Stimulated activated CD4-positive, alpha-beta T cell treated with anti-CD3 and anti-CD28 coated beads, Interleukin-2, amount 100 ng/mL, for 24 hours (primary cell): ENCODE measurements around the gene TNK1.

Source experiments
- DNase-seq, 2 donors: peaks; one replicate each; pipeline ENCODE4 v3.0.0-alpha.2; 2020

The TNK1 gene

GRCh38 chr17:7413346-7413985 lies 32.6 kb downstream of the TNK1 start:
- no peak for DNase-seq

GRCh38 chr17:7414837-7415236 lies 33.9 kb downstream of the TNK1 start:
- DNase-seq, result no peak

GRCh38 chr17:7415784-7416183 lies 34.9 kb downstream of the TNK1 start:
- no peak for DNase-seq

- DNase-seq, result no peak
Measured at GRCh38 chr17:7416323-7416722, 35.4 kb downstream of the TNK1 start.

GRCh38 chr17:7417056-7417655 lies 36.3 kb downstream of the TNK1 start:
- no peak for DNase-seq

GRCh38 chr17:7418472-7419152 lies 37.7 kb downstream of the TNK1 start:
- no peak for DNase-seq

GRCh38 chr17:7419819-7420610 lies 39.1 kb downstream of the TNK1 start, which contains the start of gene SPEM1:
TSS of gene SPEM1 (plus strand) at chr17:7420324. CDS start at chr17:7420385, 61 bp downstream.
- no peak for DNase-seq

GRCh38 chr17:7421186-7421585 lies 40.3 kb downstream of the TNK1 start:
- DNase-seq, result no peak

GRCh38 chr17:7423679-7424078 lies 42.8 kb downstream of the TNK1 start:
- no peak for DNase-seq

- DNase-seq, result no peak
Measured at GRCh38 chr17:7425316-7425715, 44.4 kb downstream of the TNK1 start, which contains the start of gene SPEM2. TSS of gene SPEM2 (plus strand) at chr17:7425616. CDS start at chr17:7425689, 73 bp downstream.

GRCh38 chr17:7425756-7426155 lies 44.9 kb downstream of the TNK1 start:
- no peak for DNase-seq

GRCh38 chr17:7426203-7426863 lies 45.4 kb downstream of the TNK1 start:
- DNase-seq, result no peak

GRCh38 chr17:7426896-7427489 lies 46.1 kb downstream of the TNK1 start:
- no peak for DNase-seq

- no peak for DNase-seq
Measured at GRCh38 chr17:7427549-7427948, 46.7 kb downstream of the TNK1 start.

- no peak for DNase-seq
Measured at GRCh38 chr17:7428557-7428956, 47.7 kb downstream of the TNK1 start, which contains the start of gene SPEM3. TSS of gene SPEM3 (plus strand) at chr17:7428857. CDS start at chr17:7428903, 46 bp downstream.

GRCh38 chr17:7429722-7430121 lies 48.8 kb downstream of the TNK1 start:
- no peak for DNase-seq

GRCh38 chr17:7431231-7431630 lies 50.3 kb downstream of the TNK1 start:
- no peak for DNase-seq

GRCh38 chr17:7432296-7432695 lies 51.4 kb downstream of the TNK1 start:
- no peak for DNase-seq

GRCh38 chr17:7435676-7436555 lies 55.0 kb downstream of the TNK1 start:
- DNase-seq, result peak; percentile 55 to 66

- peak; percentile 79 to 86 for DNase-seq
Measured at GRCh38 chr17:7436556-7437368, 55.9 kb downstream of the TNK1 start.
